Peyer's patch (tissue), 4 donors: ENCODE measurements around the gene UQCRC1. TPM values are rescaled to one million over a fixed set of nuclear protein-coding genes. Genes with fewer than 3 reads are reported as not detected.

Source experiments
- DNase-seq, 3 donors: peaks; one replicate each; pipeline ENCODE4 v3.0.0-alpha.2; 2017 to 2019
- H3K27ac ChIP-seq, 4 donors: fragments of 200-600 bp; sonication (generic); one replicate each; pipeline ENCODE4 v1.5.1; 2016 to 2019
- H3K27me3 ChIP-seq, 2 donors: fragments of 200-600 bp; sonication (generic); one replicate each; pipeline ENCODE4 v1.5.1; 2019
- H3K36me3 ChIP-seq, 3 donors: fragments of 200-600 bp; sonication (generic); one replicate each; pipeline ENCODE4 v1.5.1; 2016 to 2019
- H3K4me1 ChIP-seq, 4 donors: fragments of 200-600 bp; sonication (generic); one replicate each; pipeline ENCODE4 v1.5.1; 2016 to 2019
- H3K4me3 ChIP-seq, 4 donors: fragments of 200-600 bp; sonication (generic); 1 replicate in 3 of 4; 2 replicates in 1 of 4; pipeline ENCODE4 v1.5.1; 2016 to 2019; ENCODE audit warnings: mild to moderate bottlenecking in 1 of 4
- H3K9me3 ChIP-seq, 4 donors: fragments of 200-600 bp; sonication (generic); one replicate each; pipeline ENCODE4 v1.5.1; 2016 to 2019; ENCODE audit warnings: mild to moderate bottlenecking in 1 of 4
- CTCF ChIP-seq, 6 experiments: fragments of 450-650 bp in 4 of 6; fragments of 200-600 bp in 2 of 6; sonication (generic) in 1 of 6; IDR thresholded peaks; one replicate each; pipeline ENCODE4 v1.5.1; 2017 to 2019; ENCODE audit warnings: antibody characterized with exemption in 6 of 6, mild to moderate bottlenecking in 3 of 6, moderate library complexity in 1 of 6
- POLR2A ChIP-seq, 2 donors: fragments of 450-650 bp; IDR thresholded peaks; one replicate each; pipeline ENCODE4 v1.5.1; 2017; ENCODE audit warnings: antibody characterized with exemption in 2 of 2, mild to moderate bottlenecking in 2 of 2, moderate library complexity in 2 of 2
- total RNA-seq, 4 donors: library from RNA; depleted of rRNA; stranded (reverse); fragments of >200 nt; gene quantifications; one replicate each; pipeline ENCODE4 v1.1.0, GENCODE V29; 2016

Gene UQCRC1
- total RNA-seq, 4 donors from 2014 or later, result 313 to 857 (median 761) TPM

GRCh38 chr3:48596676-48597407 lies 12.6 kb downstream of the UQCRC1 start:
- TF ChIP-seq POLR2A (IDR thresholded peaks at IDR 0.05) (no peak), CTCF (IDR thresholded peaks at IDR 0.05) (no peak)
- Histone ChIP-seq H3K27ac (peak overlapping the region; percentile 10 to 87 (median 72)), H3K4me1 (peaks cover 0 to 30% (median 3%) of the 10 kb centered on the region in 4 donors), H3K9me3 (no peaks in the 10 kb centered on the region), H3K4me3 (no peak overlapping the region), H3K27me3 (no peaks in the 10 kb centered on the region), H3K36me3 (peaks cover 0 to 32% (median 0%) of the 10 kb centered on the region in 3 donors)
- no peak for DNase-seq

GRCh38 chr3:48596157-48596556 lies 13.3 kb downstream of the UQCRC1 start:
- Histone ChIP-seq H3K4me1 (peaks cover 0 to 30% (median 3%) of the 10 kb centered on the region in 4 donors), H3K36me3 (peaks cover 0 to 25% (median 0%) of the 10 kb centered on the region in 3 donors), H3K9me3 (no peaks in the 10 kb centered on the region), H3K27ac (peak overlapping the region in 2 of 4 donors; percentile 33 to 87), H3K27me3 (no peaks in the 10 kb centered on the region), H3K4me3 (no peak overlapping the region)
- TF ChIP-seq CTCF (IDR thresholded peaks at IDR 0.05), result no peak
- TF ChIP-seq POLR2A (IDR thresholded peaks at IDR 0.05), result no peak
- DNase-seq, result no peak

GRCh38 chr3:48595526-48596121 lies 13.8 kb downstream of the UQCRC1 start:
- peak in 2 of 3 donors; percentile 60 to 63 for DNase-seq
- peak overlapping the region in 1 of 4 donors; percentile 49 for H3K4me3 ChIP-seq
- H3K4me1 ChIP-seq, result peaks cover 0 to 30% (median 3%) of the 10 kb centered on the region in 4 donors
- peak overlapping the region in 3 of 4 donors; percentile 33 to 87 (median 38) for H3K27ac ChIP-seq
- peaks cover 0 to 20% (median 0%) of the 10 kb centered on the region in 3 donors for H3K36me3 ChIP-seq
- H3K27me3 ChIP-seq, result no peaks in the 10 kb centered on the region
- H3K9me3 ChIP-seq, result no peaks in the 10 kb centered on the region
- TF ChIP-seq CTCF (IDR thresholded peaks at IDR 0.05) (no peak), POLR2A (IDR thresholded peaks at IDR 0.05) (no peak)

- TF ChIP-seq POLR2A (IDR thresholded peaks at IDR 0.05), result no peak
- Histone ChIP-seq H3K4me1 (peaks cover 0 to 30% (median 3%) of the 10 kb centered on the region in 4 donors), H3K27ac (peak within 1 kb of the TSS in 3 of 4 donors; percentile 33 to 87 (median 38)), H3K36me3 (peaks cover 0 to 15% (median 0%) of the 10 kb centered on the region in 3 donors), H3K9me3 (no peaks in the 10 kb centered on the region), H3K27me3 (no peaks in the 10 kb centered on the region), H3K4me3 (peak within 1 kb of the TSS; percentile 22 to 49 (median 34))
- DNase-seq, result no peak
Observed at GRCh38 chr3:48595075-48595525, 14.3 kb downstream of the UQCRC1 start, which contains the start of gene COL7A1. TSS of gene COL7A1 (minus strand) at chr3:48595329. CDS start at chr3:48595159, 170 bp downstream.

GRCh38 chr3:48594417-48595049 lies 14.9 kb downstream of the UQCRC1 start:
- H3K27me3 ChIP-seq, result no peaks in the 10 kb centered on the region
- TF ChIP-seq POLR2A (IDR thresholded peaks at IDR 0.05) (no peak), CTCF (IDR thresholded peaks at IDR 0.05) (no peak)
- peaks cover 0 to 26% (median 3%) of the 10 kb centered on the region in 4 donors for H3K4me1 ChIP-seq
- H3K36me3 ChIP-seq, result peaks cover 0 to 9% (median 0%) of the 10 kb centered on the region in 3 donors
- H3K9me3 ChIP-seq, result no peaks in the 10 kb centered on the region
- peak overlapping the region; percentile 22 to 49 (median 34) for H3K4me3 ChIP-seq
- DNase-seq, result no peak
- peak overlapping the region in 2 of 4 donors; percentile 33 to 87 for H3K27ac ChIP-seq
